Vagina (tissue), 2 donors: ENCODE data around the gene C2CD5. TPM values are rescaled to one million over a fixed set of nuclear protein-coding genes. Genes with fewer than 3 reads are reported as not detected.

Source experiments
- DNase-seq, 2 donors: peaks; one replicate each; pipeline ENCODE4 v3.0.0-alpha.2; 2017; ENCODE audit errors: extremely low spot score in 2 of 2
- H3K27ac ChIP-seq: fragments of 200-600 bp; sonication (generic); one replicate; pipeline ENCODE4 v1.5.1; 2019
- H3K27me3 ChIP-seq: fragments of 200-600 bp; sonication (generic); one replicate; pipeline ENCODE4 v1.5.1; 2019
- H3K36me3 ChIP-seq, 2 donors: fragments of 200-600 bp; sonication (generic); one replicate each; pipeline ENCODE4 v1.5.1; 2017 to 2019
- H3K4me1 ChIP-seq: fragments of 200-600 bp; sonication (generic); one replicate; pipeline ENCODE4 v1.5.1; 2019
- H3K4me3 ChIP-seq, 2 donors: fragments of 200-600 bp; sonication (generic); 1 replicate in 1 of 2; 2 replicates in 1 of 2; pipeline ENCODE4 v1.5.1; 2016 to 2019
- H3K9me3 ChIP-seq: fragments of 200-600 bp; sonication (generic); one replicate; pipeline ENCODE4 v1.5.1; 2019
- CTCF ChIP-seq, 3 experiments: fragments of 450-650 bp in 2 of 3; fragments of 200-600 bp in 1 of 3; sonication (generic) in 1 of 3; IDR thresholded peaks; one replicate each; pipeline ENCODE4 v1.5.1; 2017 to 2019; ENCODE audit warnings: antibody characterized with exemption in 3 of 3, mild to moderate bottlenecking in 2 of 3, moderate library complexity in 2 of 3
- POLR2A ChIP-seq, 2 donors: fragments of 450-650 bp; IDR thresholded peaks; one replicate each; pipeline ENCODE4 v1.6.1; 2017; ENCODE audit warnings: antibody characterized with exemption in 2 of 2, mild to moderate bottlenecking in 2 of 2, moderate library complexity in 2 of 2
- POLR2AphosphoS5 ChIP-seq, 2 donors: sonication (generic); formaldehyde crosslinking; IDR thresholded peaks; one replicate each; pipeline ENCODE4 v1.9.0; 2017; ENCODE audit warnings: antibody characterized with exemption in 2 of 2, mild to moderate bottlenecking in 2 of 2, low read depth in 1 of 2; ENCODE audit not compliant: insufficient read depth in 1 of 2
- intact Hi-C: fragments of 100-400 bp; cut with DNase I; formaldehyde crosslinking; loops from one replicate; pipeline ENCODE4 v1.15.1; 2023
- total RNA-seq: library from RNA; depleted of rRNA; stranded (reverse); fragments of >200 nt; gene quantifications from one replicate; pipeline ENCODE4 v1.2.3, GENCODE V29; 2016

The C2CD5 gene
- total RNA-seq, 1 donor from 2014 or later = 49.1 TPM

- Histone ChIP-seq H3K9me3 (no peaks in the 10 kb centered on the region), H3K27ac (no peak overlapping the region), H3K36me3 (no peaks in the 10 kb centered on the region), H3K4me3 (no peak overlapping the region), H3K27me3 (no peaks in the 10 kb centered on the region), H3K4me1 (peaks cover 13% of the 10 kb centered on the region)
- intact Hi-C loops = no loop called here
- TF ChIP-seq POLR2A (IDR thresholded peaks at IDR 0.05) (no peak), POLR2AphosphoS5 (IDR thresholded peaks at IDR 0.05; ENCODE audit: insufficient read depth in 1 of 2, low read depth in 1 of 2) (no peak), CTCF (IDR thresholded peaks at IDR 0.05) (no peak)
- no peak for DNase-seq
Measured at GRCh38 chr12:22406627-22407026, 137.7 kb downstream of the C2CD5 start.

GRCh38 chr12:22399464-22400180 lies 144.7 kb downstream of the C2CD5 start:
- intact Hi-C loops = no loop called here
- Histone ChIP-seq H3K27ac (no peak overlapping the region), H3K4me3 (no peak overlapping the region), H3K36me3 (no peaks in the 10 kb centered on the region), H3K9me3 (no peaks in the 10 kb centered on the region), H3K4me1 (no peaks in the 10 kb centered on the region), H3K27me3 (no peaks in the 10 kb centered on the region)
- no peak for DNase-seq
- TF ChIP-seq POLR2AphosphoS5 (IDR thresholded peaks at IDR 0.05; ENCODE audit: insufficient read depth in 1 of 2, low read depth in 1 of 2) (no peak), POLR2A (IDR thresholded peaks at IDR 0.05) (no peak), CTCF (IDR thresholded peaks at IDR 0.05) (no peak)

Other genes with a start within 250 kb of the C2CD5 start
- 5.2 TPM for gene ST8SIA1, start 209.8 kb downstream of the C2CD5 start, total RNA-seq
- gene ETNK1, start 80.6 kb upstream of the C2CD5 start, total RNA-seq = 23.3 TPM